ENCODE results near the gene CACNG4. TPM values are rescaled to one million over a fixed set of nuclear protein-coding genes. Genes with fewer than 3 reads are reported as not detected.

The CACNG4 gene
- total RNA-seq, 1 experiment from 2014 or later = not detected

- Histone ChIP-seq H3K9me2 (ENCODE audit: insufficient read depth) (no peaks in the 10 kb centered on the region), H3K4me2 (ENCODE audit: low read length) (no peak overlapping the region), H3K4me3 (replicated peaks in 1 of 2; ENCODE audit: low read depth in 1 of 2, low read length in 2 of 2) (no peak overlapping the region), H3K4me1 (ENCODE audit: control insufficient read depth in 1 of 2, insufficient read depth in 2 of 2, low read length in 2 of 2) (no peaks in the 10 kb centered on the region), H3K79me2 (ENCODE audit: insufficient read depth, low read length) (no peaks in the 10 kb centered on the region), H3K9me3 (ENCODE audit: control insufficient read depth in 1 of 2, insufficient read depth in 1 of 2, low read depth in 1 of 2, low read length in 2 of 2) (no peaks in the 10 kb centered on the region), H2AFZ (ENCODE audit: low read depth, low read length, poor library complexity, severe bottlenecking) (no peak overlapping the region), H3K27ac (ENCODE audit: low read depth, low read length) (no peak overlapping the region), H3K9ac (ENCODE audit: low read length) (no peak overlapping the region), H3K27me3 (ENCODE audit: insufficient read depth, low read length) (peaks cover 5% of the 10 kb centered on the region; the same call in 1 of the 2 replicates), H3K36me3 (ENCODE audit: control insufficient read depth in 1 of 2, insufficient read depth in 2 of 2, low read length in 2 of 2) (no peaks in the 10 kb centered on the region), H4K20me1 (ENCODE audit: insufficient read depth) (no peaks in the 10 kb centered on the region)
- RAD21 ChIA-PET (ENCODE audit: low non-redundant PET in 1 of 2, low total read pairs in 2 of 2, uncharacterized antibody in 2 of 2, unreplicated experiment in 2 of 2) = no interaction called here
- no peak for ATAC-seq
- POLR2A ChIA-PET = no interaction called here
- intact Hi-C loops (cut with micrococcal nuclease) = no loop called here
- BruUV-seq (replicated peaks) = no TSS peak
- DNase-seq (ENCODE audit: low read depth, low spot score) = no peak
- TF ChIP-seq ZFX (IDR thresholded peaks at IDR 0.05) (no peak), SRF (IDR thresholded peaks at IDR 0.05; ENCODE audit: low read depth) (no peak), CTCF (IDR thresholded peaks at IDR 0.05 in 2 of 3, conservative IDR thresholded peaks at IDR 0.05 in 1 of 3; ENCODE audit: borderline replicate concordance in 1 of 3, insufficient read depth in 1 of 3, low read depth in 2 of 3, low read length in 2 of 3) (no peak), EZH2 (IDR thresholded peaks at IDR 0.05) (no peak), CBX3 (IDR thresholded peaks at IDR 0.05; ENCODE audit: low read depth) (no peak), REST (IDR thresholded peaks at IDR 0.05; ENCODE audit: low read depth) (no peak), FOSL1 (IDR thresholded peaks at IDR 0.05; ENCODE audit: low read depth) (no peak), POLR2AphosphoS5 (IDR thresholded peaks at IDR 0.05; ENCODE audit: low read depth, low read length) (no peak), RAD21 (IDR thresholded peaks at IDR 0.05; ENCODE audit: low read depth) (no peak), SIN3A (IDR thresholded peaks at IDR 0.05; ENCODE audit: low read depth) (no peak), SP1 (IDR thresholded peaks at IDR 0.05; ENCODE audit: low read depth) (no peak), JUND (IDR thresholded peaks at IDR 0.05) (no peak), MAX (IDR thresholded peaks at IDR 0.05) (no peak)
- TF ChIP-seq, protein P1, sequence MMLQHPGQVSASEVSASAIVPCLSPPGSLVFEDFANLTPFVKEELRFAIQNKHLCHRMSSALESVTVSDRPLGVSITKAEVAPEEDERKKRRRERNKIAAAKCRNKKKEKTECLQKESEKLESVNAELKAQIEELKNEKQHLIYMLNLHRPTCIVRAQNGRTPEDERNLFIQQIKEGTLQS (IDR thresholded peaks at IDR 0.05) = no peak
- CTCF ChIA-PET = no interaction called here
Observed at GRCh38 chr17:67013891-67014290, 49.4 kb downstream of the CACNG4 start.

Measured in HCT116 (cell line).